ENCODE measurements around the gene GRWD1.

GRCh38 chr19:48469934-48470680 is 24.3 kb downstream of the GRWD1 start:
- TF ChIP-seq CTCF (IDR thresholded peaks at IDR 0.05), result no peak
- no peak for TF ChIP-seq MAX (IDR thresholded peaks at IDR 0.05)
- no peak for TF ChIP-seq POLR2A (IDR thresholded peaks at IDR 0.05; ENCODE audit: low read length)
- no peak for TF ChIP-seq ESRRA (IDR thresholded peaks at IDR 0.05; ENCODE audit: borderline replicate concordance, low read length)
- TF ChIP-seq CEBPB (IDR thresholded peaks at IDR 0.05), result no peak
- no peak for TF ChIP-seq MYC (IDR thresholded peaks at IDR 0.05; ENCODE audit: borderline replicate concordance, low read length)
